Muscle layer of duodenum (tissue), 2 donors: Measurements from ENCODE around the gene MN1.

Experiments used
- H3K27ac ChIP-seq: one replicate; pipeline ENCODE4 v1.7.0; 2013; ENCODE audit warnings: mild to moderate bottlenecking, low read length
- H3K27me3 ChIP-seq: one replicate; pipeline ENCODE4 v1.7.0; 2013; ENCODE audit warnings: low read depth, mild to moderate bottlenecking, control low read depth, low read length
- H3K36me3 ChIP-seq, 2 donors: one replicate each; pipeline ENCODE4 v1.7.0; 2013; ENCODE audit warnings: low read length in 2 of 2, control low read depth in 1 of 2, mild to moderate bottlenecking in 1 of 2; ENCODE audit not compliant: insufficient read depth in 2 of 2, control insufficient read depth in 1 of 2
- H3K4me1 ChIP-seq, 2 donors: one replicate each; pipeline ENCODE4 v1.7.0; 2013; ENCODE audit warnings: low read length in 2 of 2, mild to moderate bottlenecking in 2 of 2, control low read depth in 1 of 2, moderate library complexity in 1 of 2; ENCODE audit not compliant: insufficient read depth in 2 of 2, control insufficient read depth in 1 of 2
- H3K4me3 ChIP-seq, 2 donors: one replicate each; pipeline ENCODE4 v1.7.0; 2013; ENCODE audit warnings: low read length in 2 of 2, low read depth in 1 of 2, mild to moderate bottlenecking in 1 of 2
- H3K9me3 ChIP-seq, 2 donors: one replicate each; pipeline ENCODE4 v1.7.0; 2013; ENCODE audit warnings: low read length in 2 of 2, control low read depth in 1 of 2, mild to moderate bottlenecking in 1 of 2; ENCODE audit not compliant: control insufficient read depth in 1 of 2
- donor health status: healthy.

The MN1 gene

DNA sequence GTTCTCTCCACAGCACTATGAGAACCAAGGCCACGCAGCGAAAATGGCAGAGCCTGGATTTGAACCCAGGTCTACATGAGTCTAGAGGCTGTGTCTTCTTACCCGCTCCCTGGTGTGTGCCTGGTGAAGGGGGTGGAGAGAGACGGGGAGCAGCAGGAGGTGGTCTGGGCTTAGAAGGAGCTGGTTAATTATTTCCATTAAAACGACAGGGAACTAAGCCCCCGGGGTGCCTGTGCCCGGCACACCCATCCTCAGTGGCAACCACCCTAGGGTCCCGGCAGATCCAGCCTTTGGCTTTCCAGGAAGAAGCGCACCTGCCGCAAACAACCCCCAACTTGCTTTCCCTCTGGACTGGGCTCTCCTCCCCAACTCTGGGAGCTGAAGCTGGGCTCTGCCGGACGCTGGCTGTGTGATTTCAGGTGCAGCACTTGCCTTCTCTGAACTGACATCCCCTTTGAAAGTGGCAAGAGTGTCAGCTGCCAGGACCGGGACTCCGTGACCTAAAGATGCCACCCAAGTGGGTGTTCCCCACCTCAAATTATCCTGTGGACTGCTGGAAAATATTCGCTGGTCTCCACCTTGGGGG lies 35.8 kb downstream of the MN1 start:
- peaks cover 0 to 15% of the 10 kb centered on the region in 2 donors for H3K36me3 ChIP-seq
- H3K9me3 ChIP-seq, result no peaks in the 10 kb centered on the region
- H3K27ac ChIP-seq, result no peak overlapping the region
- H3K4me3 ChIP-seq, result no peak overlapping the region
- no peaks in the 10 kb centered on the region for H3K27me3 ChIP-seq
- H3K4me1 ChIP-seq, result peaks cover 0 to 20% of the 10 kb centered on the region in 2 donors

DNA sequence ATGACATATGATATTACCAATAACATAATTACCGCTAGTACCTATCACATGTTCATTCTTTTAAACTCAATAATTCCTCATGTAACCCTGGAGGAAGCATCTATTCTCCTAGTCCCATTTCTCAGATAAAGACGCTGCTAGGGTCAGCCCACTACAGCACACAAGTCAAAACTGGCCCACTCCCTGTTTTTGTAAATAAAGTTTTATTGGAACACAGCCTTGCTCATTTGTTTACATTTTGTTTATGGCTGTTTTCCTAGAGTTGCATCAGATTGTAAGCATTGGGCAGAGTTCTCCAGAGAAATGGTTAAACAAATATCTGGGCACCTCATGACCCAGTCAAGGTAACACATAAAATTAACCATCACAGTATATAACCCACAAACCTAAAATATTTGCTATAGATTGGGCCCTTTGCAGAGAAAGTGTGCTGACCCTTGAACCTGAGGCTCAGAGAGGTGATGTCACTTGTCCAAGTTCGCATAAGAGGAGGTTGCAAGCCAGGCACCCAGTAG lies 36.8 kb downstream of the MN1 start:
- peaks cover 0 to 15% of the 10 kb centered on the region in 2 donors for H3K36me3 ChIP-seq
- no peak overlapping the region for H3K4me3 ChIP-seq
- peaks cover 0 to 20% of the 10 kb centered on the region in 2 donors for H3K4me1 ChIP-seq
- H3K27ac ChIP-seq, result no peak overlapping the region
- no peaks in the 10 kb centered on the region for H3K9me3 ChIP-seq
- no peaks in the 10 kb centered on the region for H3K27me3 ChIP-seq

- H3K27ac ChIP-seq, result no peak overlapping the region
- H3K4me1 ChIP-seq, result peaks cover 0 to 20% of the 10 kb centered on the region in 2 donors
- peaks cover 0 to 14% of the 10 kb centered on the region in 2 donors for H3K36me3 ChIP-seq
- no peaks in the 10 kb centered on the region for H3K27me3 ChIP-seq
- no peak overlapping the region for H3K4me3 ChIP-seq
- H3K9me3 ChIP-seq, result no peaks in the 10 kb centered on the region
Observed at GRCh38 chr22:27761665-27762064, 39.9 kb downstream of the MN1 start.

GRCh38 chr22:27761000-27761399 lies 40.6 kb downstream of the MN1 start:
- H3K9me3 ChIP-seq, result no peaks in the 10 kb centered on the region
- H3K27me3 ChIP-seq, result no peaks in the 10 kb centered on the region
- H3K36me3 ChIP-seq, result peaks cover 0 to 7% of the 10 kb centered on the region in 2 donors
- no peak overlapping the region for H3K4me3 ChIP-seq
- H3K4me1 ChIP-seq, result peaks cover 0 to 20% of the 10 kb centered on the region in 2 donors
- no peak overlapping the region for H3K27ac ChIP-seq

DNA sequence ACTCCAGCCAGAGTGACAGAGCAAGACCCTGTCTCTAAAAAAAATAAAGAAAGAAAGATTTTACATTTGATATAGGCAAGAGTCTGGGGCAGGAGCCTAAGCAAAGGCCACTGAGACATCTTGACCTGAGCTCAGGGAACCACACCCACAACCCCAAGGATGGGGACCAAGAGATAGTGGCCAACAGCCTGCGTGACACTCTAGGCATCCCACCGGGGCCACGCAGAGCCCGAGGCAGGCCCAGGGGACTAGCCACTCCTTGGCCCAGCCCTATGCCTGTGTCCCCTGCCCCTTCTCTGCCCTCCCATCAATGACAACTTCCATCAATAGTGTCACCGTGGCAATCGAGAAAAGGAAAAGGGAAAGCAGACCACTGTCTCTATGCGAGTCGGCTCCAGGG lies 41.1 kb downstream of the MN1 start:
- H3K36me3 ChIP-seq, result peaks cover 0 to 2% of the 10 kb centered on the region in 2 donors
- no peaks in the 10 kb centered on the region for H3K27me3 ChIP-seq
- peaks cover 0 to 20% of the 10 kb centered on the region in 2 donors for H3K4me1 ChIP-seq
- H3K4me3 ChIP-seq, result no peak overlapping the region
- no peaks in the 10 kb centered on the region for H3K9me3 ChIP-seq
- no peak overlapping the region for H3K27ac ChIP-seq

DNA sequence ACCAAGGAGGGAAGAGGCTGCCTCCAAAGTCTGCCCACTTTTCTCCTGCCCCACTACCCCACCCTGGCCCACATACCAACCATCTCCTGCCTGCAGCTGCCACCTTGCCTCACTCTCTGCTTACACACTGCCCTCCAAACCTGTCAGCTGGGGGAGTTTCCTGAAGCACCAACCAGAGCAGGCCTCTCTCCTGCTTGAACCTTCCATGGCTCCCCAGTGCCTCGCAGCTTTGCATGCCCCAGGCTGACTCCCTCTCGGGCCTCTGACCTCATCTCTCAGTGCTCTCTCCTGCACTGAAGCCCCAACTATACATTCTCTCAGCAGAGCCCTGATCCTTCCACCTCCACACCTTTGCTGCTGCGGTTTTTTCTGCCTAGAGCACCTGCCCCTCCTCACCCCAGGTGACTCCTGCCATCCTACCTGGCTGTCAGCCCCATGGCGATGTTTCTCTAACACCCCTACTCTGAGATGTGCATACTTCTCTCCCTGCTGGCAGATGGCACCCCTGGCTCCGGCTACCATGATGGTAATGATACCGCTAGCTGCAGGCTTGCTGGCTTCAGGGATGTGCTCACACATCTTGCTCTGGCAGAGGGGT lies 43.5 kb downstream of the MN1 start:
- Histone ChIP-seq H3K36me3 (no peaks in the 10 kb centered on the region), H3K27ac (no peak overlapping the region), H3K4me1 (peaks cover 0 to 27% of the 10 kb centered on the region in 2 donors), H3K27me3 (no peaks in the 10 kb centered on the region), H3K4me3 (no peak overlapping the region), H3K9me3 (no peaks in the 10 kb centered on the region)

DNA sequence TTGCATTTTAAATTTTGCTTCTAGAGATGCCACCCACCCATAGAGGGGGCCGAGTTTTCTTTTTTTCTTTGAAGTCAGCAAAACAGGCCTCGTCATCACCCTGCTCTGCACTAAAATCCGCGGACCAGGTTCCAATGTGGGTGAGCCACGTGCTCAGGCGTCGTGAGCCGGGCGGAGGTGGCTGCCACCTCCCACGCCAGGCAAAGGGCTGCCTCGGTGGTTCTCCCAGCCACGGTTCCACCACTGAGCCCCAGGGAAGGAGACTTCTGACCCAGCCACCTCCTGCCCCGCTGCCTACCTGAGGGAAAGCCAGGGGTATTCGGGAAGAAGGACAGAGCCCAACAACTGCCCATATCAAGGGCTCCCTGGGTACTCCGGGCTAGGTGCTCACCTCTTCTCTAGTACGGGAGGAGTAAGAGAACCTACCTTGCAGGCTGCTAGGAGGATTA lies 45.3 kb downstream of the MN1 start:
- Histone ChIP-seq H3K27ac (no peak overlapping the region), H3K4me1 (peaks cover 0 to 26% of the 10 kb centered on the region in 2 donors), H3K4me3 (no peak overlapping the region)

DNA sequence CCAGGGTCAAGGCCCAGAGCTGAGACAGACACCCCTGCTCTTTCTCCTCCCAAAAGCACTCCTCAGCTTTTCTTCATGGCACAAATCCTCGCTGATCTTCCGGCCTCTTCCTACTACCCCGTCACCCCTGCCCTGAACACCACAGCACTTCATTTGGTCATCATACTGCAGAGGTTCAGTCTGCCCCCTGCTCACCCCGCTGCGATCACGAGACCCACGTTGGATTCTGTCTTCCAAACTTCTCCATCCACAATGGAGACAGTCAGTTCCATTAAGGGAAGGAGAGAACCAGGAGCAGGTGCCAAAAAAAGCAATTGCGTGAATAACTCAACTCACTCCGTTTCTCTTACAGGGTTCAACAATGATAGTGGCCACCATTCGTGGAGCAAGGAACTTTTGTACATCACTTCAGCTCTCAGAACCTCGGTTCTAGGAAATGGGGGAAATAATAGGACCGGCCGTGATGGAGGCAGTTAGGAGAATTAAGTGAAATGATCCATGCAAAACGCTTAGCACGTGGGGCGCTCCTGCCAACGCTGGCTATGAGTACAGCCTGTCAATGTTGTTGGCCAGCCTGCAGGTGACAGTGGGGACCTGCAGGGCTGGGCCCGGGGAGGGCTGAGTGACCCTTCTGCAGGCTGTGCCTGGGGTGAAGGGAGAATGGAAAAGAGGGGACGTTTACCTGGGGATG lies 45.9 kb downstream of the MN1 start:
- Histone ChIP-seq H3K9me3 (no peaks in the 10 kb centered on the region), H3K27ac (no peak overlapping the region), H3K27me3 (no peaks in the 10 kb centered on the region), H3K4me1 (peaks cover 0 to 30% of the 10 kb centered on the region in 2 donors), H3K4me3 (no peak overlapping the region), H3K36me3 (no peaks in the 10 kb centered on the region)

More for the DNA sequence above, 45.3 kb downstream of the MN1 start:
- no peaks in the 10 kb centered on the region for H3K27me3 ChIP-seq
- H3K36me3 ChIP-seq, result no peaks in the 10 kb centered on the region
- H3K9me3 ChIP-seq, result no peaks in the 10 kb centered on the region

- H3K9me3 ChIP-seq, result no peaks in the 10 kb centered on the region
- H3K36me3 ChIP-seq, result no peaks in the 10 kb centered on the region
- no peaks in the 10 kb centered on the region for H3K27me3 ChIP-seq
- no peak overlapping the region for H3K4me3 ChIP-seq
- H3K4me1 ChIP-seq, result peaks cover 0 to 37% of the 10 kb centered on the region in 2 donors
- H3K27ac ChIP-seq, result no peak overlapping the region
Observed at GRCh38 chr22:27754888-27755480, 46.6 kb downstream of the MN1 start.

DNA sequence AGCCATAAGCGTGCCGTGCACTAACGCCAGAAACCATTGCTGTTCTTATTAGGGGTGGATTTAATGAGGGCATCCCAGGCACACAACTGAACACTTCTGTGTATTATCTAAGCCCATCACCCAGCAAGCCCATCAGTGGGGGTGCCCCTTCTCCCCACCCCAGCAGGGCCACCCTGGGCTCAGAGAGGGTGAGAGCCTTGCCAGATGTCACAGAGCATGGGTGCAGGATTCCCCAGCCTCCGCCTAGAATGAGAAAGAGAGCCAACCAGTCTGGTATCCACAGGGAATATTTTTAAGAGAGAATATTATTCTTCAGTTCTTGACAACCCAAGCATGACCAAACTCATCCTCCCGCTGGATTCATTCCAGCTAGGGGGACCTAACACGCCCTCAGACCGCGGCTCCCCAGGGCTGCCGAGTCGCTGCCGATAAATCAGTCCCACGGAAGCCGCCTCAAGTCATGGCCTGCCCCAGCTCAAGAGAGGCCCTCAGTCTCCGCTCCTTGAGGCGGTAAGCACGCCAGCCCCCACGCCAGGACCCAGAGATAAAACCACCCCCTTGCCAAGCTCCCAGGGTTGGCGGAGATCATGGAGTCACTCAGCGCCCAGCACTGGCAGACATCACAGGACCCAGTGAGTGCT lies 47.2 kb downstream of the MN1 start:
- H3K4me1 ChIP-seq, result peaks cover 0 to 43% of the 10 kb centered on the region in 2 donors
- no peaks in the 10 kb centered on the region for H3K36me3 ChIP-seq
- H3K27ac ChIP-seq, result peak overlapping the region; percentile 5

DNA sequence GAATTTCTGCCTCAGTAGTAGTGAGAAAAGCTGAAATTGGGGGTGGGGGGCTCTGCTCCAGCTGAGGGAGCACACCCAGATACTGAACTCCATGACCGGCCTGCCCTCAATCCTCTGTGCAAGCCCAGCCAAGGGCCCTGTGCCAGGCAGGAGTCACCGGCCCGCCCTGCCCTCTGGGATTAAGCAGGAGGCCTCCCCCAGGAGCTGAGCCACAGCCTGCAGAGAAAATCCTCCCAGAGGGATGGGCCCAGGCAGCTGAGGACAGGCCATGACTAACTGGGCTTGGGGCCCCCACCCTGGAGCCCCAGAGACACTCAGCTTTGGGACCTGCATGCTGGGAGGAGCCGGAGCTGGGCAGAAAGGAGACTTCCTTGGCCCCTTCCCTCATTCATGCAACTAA lies 48.8 kb downstream of the MN1 start:
- H3K4me1 ChIP-seq, result peaks cover 6 to 52% of the 10 kb centered on the region in 2 donors
- no peak overlapping the region for H3K4me3 ChIP-seq
- H3K27ac ChIP-seq, result no peak overlapping the region
- H3K9me3 ChIP-seq, result no peaks in the 10 kb centered on the region
- H3K36me3 ChIP-seq, result no peaks in the 10 kb centered on the region
- no peaks in the 10 kb centered on the region for H3K27me3 ChIP-seq

More for the DNA sequence above, 47.2 kb downstream of the MN1 start:
- no peak overlapping the region for H3K4me3 ChIP-seq
- no peaks in the 10 kb centered on the region for H3K9me3 ChIP-seq
- no peaks in the 10 kb centered on the region for H3K27me3 ChIP-seq
